Stomach smooth muscle (tissue), 2 donors: ENCODE measurements around the gene FRMPD3.
A peak's percentile ranks its signal among the peaks of the same experiment; 100 is the strongest.

Experiments used
- H3K27ac ChIP-seq: one replicate; pipeline ENCODE4 v1.7.0; 2013; ENCODE audit warnings: mild to moderate bottlenecking, low read length, inconsistent platforms
- H3K27me3 ChIP-seq, 2 donors: one replicate each; pipeline ENCODE4 v1.7.0; 2013; ENCODE audit warnings: low read length in 2 of 2; ENCODE audit not compliant: insufficient read depth in 2 of 2, control insufficient read depth in 1 of 2
- H3K36me3 ChIP-seq, 2 donors: one replicate each; pipeline ENCODE4 v1.7.0; 2013; ENCODE audit warnings: low read length in 2 of 2; ENCODE audit not compliant: control insufficient read depth in 2 of 2, insufficient read depth in 2 of 2
- H3K4me1 ChIP-seq: one replicate; pipeline ENCODE4 v1.7.0; 2013; ENCODE audit warnings: low read length; ENCODE audit not compliant: control insufficient read depth, insufficient read depth
- H3K4me3 ChIP-seq, 2 donors: one replicate each; pipeline ENCODE4 v1.7.0; 2013; ENCODE audit warnings: low read length in 2 of 2
- H3K9ac ChIP-seq, 2 donors: one replicate each; pipeline ENCODE4 v1.7.0; 2013; ENCODE audit warnings: low read length in 2 of 2, mild to moderate bottlenecking in 1 of 2
- H3K9me3 ChIP-seq, 2 donors: one replicate each; pipeline ENCODE4 v1.7.0; 2013; ENCODE audit warnings: low read length in 2 of 2; ENCODE audit not compliant: control insufficient read depth in 2 of 2
- donor health status: healthy.
- donor health status: Pancreatic carcinoma.

FRMPD3 gene

GRCh38 chrX:107448998-107449835 lies at the start of gene FRMPD3:
Gene FRMPD3 (plus strand): TSS chrX:107449652. CDS start chrX:107526589, 76,937 bp downstream.
- H3K9me3 ChIP-seq, result no peaks in the 10 kb centered on the region
- H3K36me3 ChIP-seq, result no peaks in the 10 kb centered on the region
- H3K27ac ChIP-seq, result peak within 1 kb of the TSS; percentile 55
- H3K9ac ChIP-seq, result peak within 1 kb of the TSS; percentile 32 to 36
- H3K4me1 ChIP-seq, result peaks cover 17% of the 10 kb centered on the region
- peaks cover 0 to 38% of the 10 kb centered on the region in 2 donors for H3K27me3 ChIP-seq
- peak within 1 kb of the TSS; percentile 48 to 69 for H3K4me3 ChIP-seq

GRCh38 chrX:107420571-107420970 lies 28.9 kb upstream of the FRMPD3 start:
- no peaks in the 10 kb centered on the region for H3K9me3 ChIP-seq
- no peaks in the 10 kb centered on the region for H3K36me3 ChIP-seq
- H3K27ac ChIP-seq, result no peak overlapping the region
- no peaks in the 10 kb centered on the region for H3K4me1 ChIP-seq
- no peak overlapping the region for H3K9ac ChIP-seq
- no peak overlapping the region for H3K4me3 ChIP-seq
- peaks cover 0 to 5% of the 10 kb centered on the region in 2 donors for H3K27me3 ChIP-seq

DNA sequence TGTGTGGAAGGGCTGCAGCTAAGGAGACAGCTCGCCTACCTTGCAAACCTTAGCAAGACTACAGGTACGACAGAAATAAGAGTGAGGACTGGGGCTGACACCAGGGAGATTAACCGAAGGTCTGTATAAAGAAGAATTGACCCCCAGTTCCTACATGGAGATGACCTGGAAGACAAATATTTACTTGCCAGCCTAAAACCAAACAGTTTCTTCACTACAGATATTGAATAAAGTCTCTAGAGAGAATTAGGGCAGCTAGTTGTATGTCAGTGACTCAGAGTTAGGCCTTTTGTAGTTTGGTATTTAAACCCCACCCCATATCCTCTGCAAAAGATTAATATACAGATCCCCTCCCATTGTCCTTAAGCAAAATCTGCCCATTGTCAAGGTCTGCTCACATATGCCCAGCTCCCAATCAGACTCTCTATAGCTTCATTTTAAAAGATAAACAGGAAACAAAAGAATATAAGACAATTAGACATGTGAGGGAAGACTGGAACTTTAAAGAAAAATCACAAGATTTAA lies 28.1 kb upstream of the FRMPD3 start:
- no peak overlapping the region for H3K4me3 ChIP-seq
- H3K27ac ChIP-seq, result no peak overlapping the region
- H3K9ac ChIP-seq, result no peak overlapping the region
- no peaks in the 10 kb centered on the region for H3K36me3 ChIP-seq
- no peaks in the 10 kb centered on the region for H3K4me1 ChIP-seq
- H3K9me3 ChIP-seq, result no peaks in the 10 kb centered on the region
- H3K27me3 ChIP-seq, result peaks cover 0 to 5% of the 10 kb centered on the region in 2 donors

DNA sequence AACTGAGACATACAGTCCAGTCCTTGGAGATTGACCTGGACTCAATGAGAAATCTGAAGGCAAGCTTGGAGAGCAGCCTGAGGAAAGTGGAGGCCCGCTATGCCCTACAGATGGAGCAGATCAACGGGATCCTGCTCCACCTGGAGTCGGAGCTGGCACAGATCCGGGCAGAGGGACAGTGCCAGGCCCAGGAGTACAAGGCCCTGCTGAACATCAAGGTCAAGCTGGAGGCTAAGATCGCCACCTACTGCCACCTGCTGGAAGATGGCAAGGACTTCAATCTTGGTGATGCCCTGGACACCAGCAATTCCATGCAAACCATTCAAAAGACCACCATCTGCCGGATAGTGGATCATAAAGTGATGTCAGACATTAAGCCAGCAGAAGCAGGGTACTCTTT lies 20.4 kb upstream of the FRMPD3 start:
- H3K4me1 ChIP-seq, result no peaks in the 10 kb centered on the region
- H3K9me3 ChIP-seq, result no peaks in the 10 kb centered on the region
- H3K4me3 ChIP-seq, result no peak overlapping the region
- no peaks in the 10 kb centered on the region for H3K36me3 ChIP-seq
- no peak overlapping the region for H3K27ac ChIP-seq
- H3K27me3 ChIP-seq, result peaks cover 0 to under 1% of the 10 kb centered on the region in 2 donors
- H3K9ac ChIP-seq, result no peak overlapping the region

GRCh38 chrX:107440187-107440586 lies 9.3 kb upstream of the FRMPD3 start:
- Histone ChIP-seq H3K36me3 (no peaks in the 10 kb centered on the region), H3K9me3 (no peaks in the 10 kb centered on the region), H3K27ac (no peak overlapping the region), H3K4me1 (no peaks in the 10 kb centered on the region), H3K27me3 (peaks cover 0 to 17% of the 10 kb centered on the region in 2 donors), H3K4me3 (no peak overlapping the region), H3K9ac (no peak overlapping the region)

DNA sequence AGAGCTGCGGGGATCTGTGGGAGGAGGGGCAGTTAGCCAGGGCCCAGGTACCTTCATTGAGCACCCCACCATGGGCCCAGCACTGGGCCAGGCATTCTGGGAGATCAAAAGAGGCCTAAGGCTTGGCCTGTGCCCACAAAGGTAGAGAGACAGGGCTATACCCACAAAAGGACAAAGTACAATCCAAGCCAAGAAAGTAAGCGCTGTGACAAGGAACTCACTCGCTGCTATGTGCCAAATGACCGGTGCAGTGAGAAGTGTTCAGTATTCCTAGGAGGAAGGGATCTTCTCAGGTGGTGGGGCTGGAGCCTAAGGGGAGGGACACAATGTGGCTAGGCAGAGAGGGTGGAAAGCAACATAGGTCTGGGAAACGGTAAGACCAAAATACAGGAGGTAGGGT lies 8.8 kb upstream of the FRMPD3 start:
- H3K27me3 ChIP-seq, result peaks cover 0 to 22% of the 10 kb centered on the region in 2 donors
- H3K4me1 ChIP-seq, result no peaks in the 10 kb centered on the region

DNA sequence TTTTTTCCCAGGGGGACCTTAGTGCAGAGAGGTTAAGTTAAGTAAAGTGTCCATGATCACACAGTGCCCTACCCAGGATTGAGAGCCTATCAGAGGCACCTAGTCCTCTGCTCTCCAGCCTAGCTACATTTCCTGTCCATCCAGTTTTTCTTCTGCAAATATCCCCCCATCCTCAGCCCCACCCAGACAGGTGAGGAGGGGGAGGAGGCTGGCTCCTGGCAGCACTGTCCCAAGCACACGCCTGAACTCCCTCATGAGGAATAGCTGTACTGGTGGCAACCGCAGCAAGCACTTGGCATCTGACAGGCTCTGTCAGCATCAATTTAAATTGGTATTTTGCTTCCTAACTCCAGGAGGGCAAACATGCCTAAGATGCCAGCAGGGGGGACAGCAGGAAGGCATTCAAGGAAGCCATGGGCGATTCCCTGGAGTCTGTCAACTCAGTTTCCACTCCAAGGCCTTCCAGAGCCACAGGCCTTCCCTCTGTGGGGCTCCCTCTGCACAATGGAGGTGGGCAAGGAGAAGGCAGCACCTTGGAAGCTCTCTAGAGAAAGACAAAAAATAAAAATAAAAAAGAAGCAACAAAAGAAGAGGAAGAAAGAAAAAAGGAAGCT lies 6.4 kb upstream of the FRMPD3 start:
- H3K27me3 ChIP-seq, result peaks cover 0 to 28% of the 10 kb centered on the region in 2 donors
- no peaks in the 10 kb centered on the region for H3K9me3 ChIP-seq
- no peaks in the 10 kb centered on the region for H3K36me3 ChIP-seq
- peaks cover 1% of the 10 kb centered on the region for H3K4me1 ChIP-seq
- H3K27ac ChIP-seq, result no peak overlapping the region
- no peak overlapping the region for H3K4me3 ChIP-seq
- H3K9ac ChIP-seq, result no peak overlapping the region

More for the DNA sequence above, 8.8 kb upstream of the FRMPD3 start:
- Histone ChIP-seq H3K9me3 (no peaks in the 10 kb centered on the region), H3K27ac (no peak overlapping the region), H3K4me3 (no peak overlapping the region), H3K9ac (no peak overlapping the region), H3K36me3 (no peaks in the 10 kb centered on the region)

DNA sequence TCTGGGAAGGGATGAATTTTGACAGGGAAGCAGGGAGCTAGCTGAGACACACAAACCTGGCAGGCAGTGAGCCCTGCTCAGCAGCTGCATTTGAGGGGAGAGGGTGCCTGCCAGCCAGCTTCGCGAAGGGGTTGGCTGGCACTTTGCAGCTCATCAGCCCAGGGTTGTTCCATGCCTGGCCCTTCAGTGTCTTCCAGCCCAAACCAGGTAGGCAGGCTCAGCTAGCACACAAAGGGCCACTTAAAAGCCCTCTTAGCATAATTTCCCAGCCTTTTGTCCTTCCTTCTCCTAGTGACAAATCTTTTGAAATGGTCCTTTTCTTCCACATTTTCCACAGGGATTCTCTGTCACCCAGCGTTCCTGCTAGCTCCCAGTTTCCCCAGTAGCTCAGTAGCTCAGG lies 4.3 kb upstream of the FRMPD3 start:
- no peaks in the 10 kb centered on the region for H3K36me3 ChIP-seq
- peaks cover 0 to 35% of the 10 kb centered on the region in 2 donors for H3K27me3 ChIP-seq
- peaks cover 13% of the 10 kb centered on the region for H3K4me1 ChIP-seq
- H3K27ac ChIP-seq, result no peak overlapping the region
- H3K4me3 ChIP-seq, result no peak overlapping the region
- no peaks in the 10 kb centered on the region for H3K9me3 ChIP-seq
- no peak overlapping the region for H3K9ac ChIP-seq

GRCh38 chrX:107445631-107446030 lies 3.8 kb upstream of the FRMPD3 start:
- no peak overlapping the region for H3K4me3 ChIP-seq
- no peaks in the 10 kb centered on the region for H3K9me3 ChIP-seq
- no peak overlapping the region for H3K9ac ChIP-seq
- peaks cover 13% of the 10 kb centered on the region for H3K4me1 ChIP-seq
- no peak overlapping the region for H3K27ac ChIP-seq
- no peaks in the 10 kb centered on the region for H3K36me3 ChIP-seq
- peaks cover 0 to 39% of the 10 kb centered on the region in 2 donors for H3K27me3 ChIP-seq

- Histone ChIP-seq H3K9ac (no peak overlapping the region), H3K4me3 (peak overlapping the region; percentile 48 to 69), H3K27me3 (peaks cover 0 to 41% of the 10 kb centered on the region in 2 donors), H3K9me3 (no peaks in the 10 kb centered on the region), H3K27ac (peak overlapping the region; percentile 55), H3K4me1 (peaks cover 17% of the 10 kb centered on the region), H3K36me3 (no peaks in the 10 kb centered on the region)
Measured at GRCh38 chrX:107447642-107448041, 1.8 kb upstream of the FRMPD3 start.
